Activated CD4-positive, alpha-beta T cell treated with anti-CD3 and anti-CD28 coated beads, Interleukin-2, amount 10 ng/mL, durations not matched to agents 7 days and 5 days (primary cell): ENCODE results near the gene AK3. TPM values are rescaled to one million over a fixed set of nuclear protein-coding genes. Genes with fewer than 3 reads are reported as not detected.
A peak's percentile ranks its signal among the peaks of the same experiment; 100 is the strongest.
"Not testable (repeated sequence)": the region's sequence is repeated elsewhere in the genome, so short reads cannot be mapped to it uniquely, and the experiment has no call there.

ENCODE experiments used
- CTCF ChIA-PET: fragments of 350-600 bp; sonication (Branson Sonifier 250); formaldehyde crosslinking; loops from one replicate; lab custom pipeline; 2021; ENCODE audit warnings: antibody characterized with exemption; lab: Charles Lee
- POLR2A ChIA-PET: fragments of 350-600 bp; sonication (Branson Sonifier 250); formaldehyde crosslinking; loops from one replicate; lab custom pipeline; 2021; ENCODE audit warnings: antibody characterized with exemption; lab: Charles Lee
- DNase-seq: peaks from one replicate; pipeline ENCODE4 v3.0.0-alpha.2; 2020
- H3K27ac Mint-ChIP-seq: one replicate; pipeline ENCODE4 v1.8.0; 2021; ENCODE audit warnings: mild to moderate bottlenecking, moderate library complexity, mixed read lengths
- H3K27me3 Mint-ChIP-seq: one replicate; pipeline ENCODE4 v1.8.0; 2021; ENCODE audit warnings: mixed read lengths
- H3K36me3 Mint-ChIP-seq: one replicate; pipeline ENCODE4 v1.8.0; 2021; ENCODE audit warnings: low read depth, mixed read lengths
- H3K4me1 Mint-ChIP-seq: one replicate; pipeline ENCODE4 v1.8.0; 2021; ENCODE audit warnings: mixed read lengths
- H3K4me3 Mint-ChIP-seq: one replicate; pipeline ENCODE4 v1.8.0; 2021; ENCODE audit warnings: mild to moderate bottlenecking, moderate library complexity, mixed read lengths
- H3K9me3 Mint-ChIP-seq: one replicate; pipeline ENCODE4 v1.8.0; 2021; ENCODE audit warnings: mixed read lengths
- total RNA-seq, 2 experiments: library from RNA; stranded (reverse); gene quantifications; one replicate each; pipeline ENCODE4 v1.2.3, GENCODE V29; 2021

AK3 gene
- total RNA-seq: 10 to 100 TPM; 34.4 to 38.9 TPM

GRCh38 chr9:4740638-4741364, at the start of gene AK3:
Gene AK3, minus strand, starts transcription at chr9:4741202. Its CDS starts 115 bp downstream, at chr9:4741087.
- Mint-ChIP-seq H3K36me3 (peaks cover 8% of the 10 kb centered on the region), H3K27me3 (no peaks in the 10 kb centered on the region), H3K4me3 (peak within 1 kb of the TSS; percentile 87), H3K4me1 (peaks cover 38% of the 10 kb centered on the region), H3K27ac (peak within 1 kb of the TSS; percentile 91), H3K9me3 (no peaks in the 10 kb centered on the region)
- peak; percentile 88 for DNase-seq
- ChIA-PET POLR2A (interaction anchor here (0.6 to 0.7 kb wide), 2 partner anchors 61 to 697 kb away, joined by 3 read pairs; partner anchors contain the start of genes CDC37L1 and PLGRKT), CTCF (interaction anchor here (0.5 to 2.3 kb wide), 8 partner anchors 9 to 161 kb away, joined by 3 to 5 read pairs (median 3); partner anchors contain the start of gene RCL1)

- no peak overlapping the region for H3K27ac Mint-ChIP-seq
- DNase-seq: no peak
- H3K27me3 Mint-ChIP-seq: no peaks in the 10 kb centered on the region
- no peaks in the 10 kb centered on the region for H3K9me3 Mint-ChIP-seq
- ChIA-PET CTCF (no interaction called here), POLR2A (no interaction called here)
- peaks cover 13% of the 10 kb centered on the region for H3K4me1 Mint-ChIP-seq
- no peak overlapping the region for H3K4me3 Mint-ChIP-seq
- H3K36me3 Mint-ChIP-seq: no peaks in the 10 kb centered on the region
Observed at GRCh38 chr9:4788703-4789102, 47.7 kb upstream of the AK3 start.

GRCh38 chr9:4787876-4788275, 46.9 kb upstream of the AK3 start:
- ChIA-PET POLR2A (no interaction called here), CTCF (no interaction called here)
- no peaks in the 10 kb centered on the region for H3K9me3 Mint-ChIP-seq
- DNase-seq: no peak
- H3K27me3 Mint-ChIP-seq: no peaks in the 10 kb centered on the region
- H3K27ac Mint-ChIP-seq: no peak overlapping the region
- peaks cover 13% of the 10 kb centered on the region for H3K4me1 Mint-ChIP-seq
- H3K4me3 Mint-ChIP-seq: no peak overlapping the region
- no peaks in the 10 kb centered on the region for H3K36me3 Mint-ChIP-seq

GRCh38 chr9:4786599-4786998, 45.6 kb upstream of the AK3 start:
- Mint-ChIP-seq H3K4me1 (peaks cover 6% of the 10 kb centered on the region), H3K9me3 (no peaks in the 10 kb centered on the region), H3K4me3 (no peak overlapping the region), H3K27me3 (no peaks in the 10 kb centered on the region), H3K36me3 (no peaks in the 10 kb centered on the region), H3K27ac (no peak overlapping the region)
- POLR2A ChIA-PET: no interaction called here
- CTCF ChIA-PET: interaction anchor here (0.6 kb wide), 1 partner anchor 835 kb away, joined by 3 read pairs; no protein-coding TSS in a partner anchor
- DNase-seq: no peak

GRCh38 chr9:4784403-4784802, 43.4 kb upstream of the AK3 start:
- no peak overlapping the region for H3K4me3 Mint-ChIP-seq
- H3K27me3 Mint-ChIP-seq: no peaks in the 10 kb centered on the region
- no peaks in the 10 kb centered on the region for H3K4me1 Mint-ChIP-seq
- ChIA-PET POLR2A (no interaction called here), CTCF (no interaction called here)
- H3K9me3 Mint-ChIP-seq: no peaks in the 10 kb centered on the region
- H3K27ac Mint-ChIP-seq: no peak overlapping the region
- DNase-seq: no peak
- no peaks in the 10 kb centered on the region for H3K36me3 Mint-ChIP-seq

- CTCF ChIA-PET: interaction anchor here (1.4 to 1.6 kb wide), 2 partner anchors 9 to 24 kb away, joined by 3 to 5 read pairs; partner anchors contain the start of gene RCL1
- not testable (repeated sequence) for H3K4me3 Mint-ChIP-seq, H3K9me3 Mint-ChIP-seq, H3K4me1 Mint-ChIP-seq, H3K27me3 Mint-ChIP-seq, DNase-seq, H3K27ac Mint-ChIP-seq, H3K36me3 Mint-ChIP-seq
- POLR2A ChIA-PET: interaction anchor here (0.6 kb wide), 1 partner anchor 329 kb away, joined by 4 read pairs; no protein-coding TSS in a partner anchor
Observed at GRCh38 chr9:4783191-4783590, 42.2 kb upstream of the AK3 start.

GRCh38 chr9:4781408-4781807, 40.4 kb upstream of the AK3 start:
- Mint-ChIP-seq H3K27me3 (no peaks in the 10 kb centered on the region), H3K4me1 (no peaks in the 10 kb centered on the region), H3K9me3 (no peaks in the 10 kb centered on the region), H3K4me3 (no peak overlapping the region), H3K36me3 (no peaks in the 10 kb centered on the region), H3K27ac (no peak overlapping the region)
- POLR2A ChIA-PET: no interaction called here
- DNase-seq: no peak
- CTCF ChIA-PET: interaction anchor here (0.5 to 0.6 kb wide), 2 partner anchors 17 to 389 kb away, joined by 3 to 4 read pairs; no protein-coding TSS in a partner anchor

DNA sequence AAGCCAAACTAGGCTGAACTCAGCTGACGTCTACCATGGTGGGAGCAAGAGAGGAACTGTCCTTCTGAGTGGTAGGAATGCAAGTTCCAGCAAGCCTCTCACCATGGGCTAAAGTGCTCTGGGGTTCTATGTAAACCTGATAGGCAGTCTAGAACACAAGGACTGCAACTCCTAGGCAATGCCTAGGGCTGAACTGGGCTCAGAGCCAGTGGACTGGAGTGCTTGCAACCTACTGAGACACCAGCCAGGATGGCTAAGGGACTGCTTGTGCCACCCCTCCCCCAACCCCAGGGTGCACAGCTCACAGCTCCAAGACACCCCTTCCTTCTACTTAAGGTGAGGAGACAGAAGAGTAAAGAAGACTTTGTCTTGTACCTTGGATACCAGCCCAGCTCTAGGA, 39.6 kb upstream of the AK3 start:
- Mint-ChIP-seq H3K4me1 (no peaks in the 10 kb centered on the region), H3K4me3 (no peak overlapping the region)

GRCh38 chr9:4774958-4775357, 34.0 kb upstream of the AK3 start:
- H3K4me3 Mint-ChIP-seq, CTCF ChIA-PET, H3K27me3 Mint-ChIP-seq, H3K9me3 Mint-ChIP-seq, POLR2A ChIA-PET, DNase-seq, H3K4me1 Mint-ChIP-seq, H3K27ac Mint-ChIP-seq, H3K36me3 Mint-ChIP-seq: not testable (repeated sequence)

More for the DNA sequence above, 39.6 kb upstream of the AK3 start:
- DNase-seq: no peak
- POLR2A ChIA-PET: no interaction called here
- CTCF ChIA-PET: interaction anchor here (0.5 to 0.6 kb wide), 2 partner anchors 16 to 389 kb away, joined by 3 to 4 read pairs; no protein-coding TSS in a partner anchor
- Mint-ChIP-seq H3K27me3 (no peaks in the 10 kb centered on the region), H3K27ac (no peak overlapping the region), H3K36me3 (no peaks in the 10 kb centered on the region), H3K9me3 (no peaks in the 10 kb centered on the region)

DNA sequence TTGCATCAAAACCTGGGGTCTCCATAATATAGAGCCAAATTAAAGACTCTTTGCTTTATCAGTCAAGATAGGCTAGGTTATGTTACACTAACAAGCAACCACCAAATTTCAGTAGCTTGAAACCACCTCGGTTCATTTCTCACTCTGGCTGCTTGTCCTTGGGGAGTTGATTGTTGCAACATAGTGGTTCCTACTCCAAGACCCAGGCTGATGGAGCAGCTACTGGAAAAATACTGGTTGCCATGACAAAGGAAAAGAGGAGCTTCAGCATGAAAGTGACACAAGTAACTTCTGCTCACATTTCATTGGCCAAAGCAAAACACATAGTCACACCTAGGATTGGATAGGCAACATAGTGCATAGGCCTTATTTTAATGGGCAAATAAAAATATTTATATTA, 33.2 kb upstream of the AK3 start:
- ChIA-PET CTCF (interaction anchor here (0.9 to 1.4 kb wide), 2 partner anchors 15 to 25 kb away, joined by 3 read pairs; no protein-coding TSS in a partner anchor), POLR2A (no interaction called here)
- peaks cover 2% of the 10 kb centered on the region for H3K9me3 Mint-ChIP-seq
- no peak for DNase-seq
- peaks cover 2% of the 10 kb centered on the region for H3K27me3 Mint-ChIP-seq
- H3K4me3 Mint-ChIP-seq: no peak overlapping the region
- no peak overlapping the region for H3K27ac Mint-ChIP-seq
- no peaks in the 10 kb centered on the region for H3K36me3 Mint-ChIP-seq
- peaks cover 3% of the 10 kb centered on the region for H3K4me1 Mint-ChIP-seq

- Mint-ChIP-seq H3K36me3 (no peaks in the 10 kb centered on the region), H3K27me3 (peaks cover 2% of the 10 kb centered on the region), H3K9me3 (peaks cover 2% of the 10 kb centered on the region), H3K4me3 (no peak overlapping the region), H3K4me1 (peaks cover 6% of the 10 kb centered on the region), H3K27ac (no peak overlapping the region)
- CTCF ChIA-PET: interaction anchor here (0.6 to 1.7 kb wide), 5 partner anchors 12 to 1088 kb away, joined by 3 to 5 read pairs (median 3); no protein-coding TSS in a partner anchor
- no peak for DNase-seq
- POLR2A ChIA-PET: no interaction called here
Observed at GRCh38 chr9:4771788-4772187, 30.8 kb upstream of the AK3 start.

GRCh38 chr9:4769321-4770080, 28.5 kb upstream of the AK3 start:
- CTCF ChIA-PET: interaction anchor here (0.7 to 1.3 kb wide), 4 partner anchors 7 to 23 kb away, joined by 3 read pairs; partner anchors contain the start of gene RCL1
- Mint-ChIP-seq H3K27me3 (peaks cover 2% of the 10 kb centered on the region), H3K4me1 (peaks cover 6% of the 10 kb centered on the region), H3K9me3 (no peaks in the 10 kb centered on the region), H3K36me3 (no peaks in the 10 kb centered on the region), H3K27ac (no peak overlapping the region), H3K4me3 (no peak overlapping the region)
- POLR2A ChIA-PET: no interaction called here
- DNase-seq: no peak
